GM21381 (cell line): ENCODE results near the gene MEIS3.
"Not testable (repeated sequence)": the region's sequence is repeated elsewhere in the genome, so short reads cannot be mapped to it uniquely, and the experiment has no call there.

ENCODE experiments used
- ATAC-seq: cut with Tn5 transposase; IDR thresholded peaks from one replicate; pipeline ENCODE4 v1.9.1; 2021; ENCODE audit warnings: mild to moderate bottlenecking, moderate library complexity; ENCODE audit not compliant: unreplicated experiment

MEIS3 gene

DNA sequence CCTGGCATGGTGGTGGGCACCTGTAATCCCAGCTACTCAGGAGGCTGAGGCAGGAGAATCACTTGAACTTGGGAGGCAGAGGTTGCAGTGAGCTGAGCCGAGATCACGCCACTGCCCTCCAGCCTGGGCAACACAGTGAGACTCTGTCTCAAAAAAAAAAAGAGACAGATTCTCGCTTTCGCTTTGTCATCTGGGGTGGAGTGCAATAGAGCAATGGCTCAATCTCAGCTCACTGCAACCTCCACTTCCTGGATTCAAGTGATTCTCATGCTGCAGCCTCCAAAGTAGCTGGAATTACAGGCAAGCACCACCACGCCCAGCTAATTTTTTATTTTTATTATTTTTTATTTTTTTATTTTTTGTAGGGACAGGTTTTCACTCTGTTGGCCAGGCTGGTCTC is 30.6 kb downstream of the MEIS3 start:
- ATAC-seq: not testable (repeated sequence)

DNA sequence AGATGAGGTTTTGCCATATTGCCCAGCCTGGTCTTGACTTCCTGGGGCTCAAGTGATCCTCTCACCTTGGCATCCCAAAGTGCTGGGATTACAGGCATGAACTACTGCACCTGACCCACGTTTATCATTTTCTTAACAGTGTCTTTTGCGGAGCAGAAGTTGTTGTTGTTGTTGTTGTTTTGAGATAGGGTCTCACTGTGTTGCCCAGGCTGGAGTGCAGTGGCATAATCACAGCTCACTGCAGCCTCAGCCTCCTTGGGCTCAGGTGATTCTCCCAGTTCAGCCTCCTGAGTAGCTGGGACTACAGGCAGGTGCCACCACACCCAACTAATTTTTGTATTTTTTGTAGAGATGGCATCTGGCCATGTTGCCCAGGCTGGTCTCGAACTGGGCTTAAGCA is 31.7 kb downstream of the MEIS3 start:
- ATAC-seq: not testable (repeated sequence)

DNA sequence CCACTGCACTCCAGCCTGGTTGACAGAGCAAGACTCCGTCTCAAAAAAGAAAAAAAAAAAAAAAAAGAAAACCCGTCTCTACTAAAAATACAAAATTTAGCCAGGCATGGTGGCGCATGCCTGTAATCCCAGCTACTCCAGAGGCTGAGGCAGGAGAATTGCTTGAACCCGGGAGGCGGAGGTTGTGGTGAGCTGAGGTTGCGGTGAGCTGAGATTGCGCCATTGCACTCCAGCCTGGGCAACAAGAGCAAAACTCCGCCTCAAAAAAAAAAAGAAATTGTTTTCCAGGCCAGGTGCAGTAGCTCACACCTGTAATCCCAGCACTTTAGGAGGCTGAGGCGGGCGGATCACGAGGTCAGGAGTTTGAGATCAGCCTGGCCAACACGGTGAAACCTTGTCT is 32.7 kb downstream of the MEIS3 start:
- ATAC-seq: not testable (repeated sequence)

DNA sequence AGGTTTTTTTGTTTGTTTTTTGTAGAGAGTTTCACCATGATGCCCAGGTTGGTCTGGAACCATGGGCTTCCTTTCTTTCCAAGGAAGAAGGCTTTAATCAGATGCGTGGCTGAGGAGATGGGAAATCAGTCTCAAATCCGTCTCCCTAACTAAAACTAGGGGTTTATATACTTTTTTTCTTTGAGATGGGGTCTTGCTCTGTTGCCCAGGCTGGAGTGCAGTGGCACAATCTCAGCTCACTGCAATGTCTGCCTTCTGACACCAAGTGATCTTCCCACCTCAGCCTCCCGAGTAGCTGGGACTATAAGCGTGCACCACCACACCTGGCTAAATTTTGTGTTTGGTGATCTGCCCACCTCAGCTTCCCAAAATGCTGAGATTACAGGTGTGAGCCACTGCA is 34.8 kb downstream of the MEIS3 start:
- ATAC-seq: not testable (repeated sequence)

DNA sequence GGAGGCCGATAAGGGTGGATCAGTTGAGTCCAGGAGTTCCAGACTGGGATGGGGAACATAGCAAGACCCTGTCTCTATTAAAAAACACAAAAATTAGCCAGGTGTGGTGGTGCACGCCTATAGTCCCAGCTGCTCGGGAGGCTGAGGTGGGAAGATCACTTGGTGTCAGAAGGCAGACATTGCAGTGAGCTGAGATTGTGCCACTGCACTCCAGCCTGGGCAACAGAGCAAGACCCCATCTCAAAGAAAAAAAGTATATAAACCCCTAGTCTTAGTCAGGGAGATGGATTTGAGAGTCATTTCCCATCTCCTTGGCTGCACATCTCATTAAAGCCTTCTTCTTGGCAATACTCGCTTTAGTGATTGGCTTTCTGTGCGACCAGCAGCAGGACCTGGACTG is 35.4 kb downstream of the MEIS3 start:
- not testable (repeated sequence) for ATAC-seq

DNA sequence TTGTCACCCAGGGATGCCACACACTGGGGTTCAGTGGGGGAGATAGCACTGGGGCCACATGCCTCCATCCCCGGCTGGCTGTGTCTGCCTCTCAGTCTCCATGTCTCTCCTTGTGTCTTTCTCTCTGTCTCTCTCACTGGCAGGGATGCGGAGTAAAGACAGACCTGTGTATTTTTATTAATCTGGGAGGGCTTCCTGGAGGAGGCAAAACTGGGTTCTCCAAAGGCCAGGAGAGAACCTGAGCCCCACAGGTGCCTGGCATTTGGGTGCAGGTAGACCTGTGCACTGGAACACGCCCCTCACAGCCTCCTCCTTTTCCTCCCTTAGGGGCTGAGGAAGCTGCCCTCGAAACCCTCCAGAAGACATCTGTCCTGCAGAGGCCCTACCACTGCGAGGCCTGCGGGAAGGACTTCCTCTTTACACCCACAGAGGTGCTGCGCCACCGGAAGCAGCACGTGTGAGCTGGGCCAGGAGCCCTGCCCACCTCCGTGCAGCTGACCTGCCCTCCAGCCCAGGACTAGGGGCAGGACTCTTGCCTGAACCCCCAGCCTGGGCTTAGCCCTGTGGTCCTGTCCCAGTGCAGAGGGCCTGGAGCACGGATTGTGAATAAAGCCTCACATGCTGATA is 37.6 kb downstream of the MEIS3 start:
- ATAC-seq: no peak

DNA sequence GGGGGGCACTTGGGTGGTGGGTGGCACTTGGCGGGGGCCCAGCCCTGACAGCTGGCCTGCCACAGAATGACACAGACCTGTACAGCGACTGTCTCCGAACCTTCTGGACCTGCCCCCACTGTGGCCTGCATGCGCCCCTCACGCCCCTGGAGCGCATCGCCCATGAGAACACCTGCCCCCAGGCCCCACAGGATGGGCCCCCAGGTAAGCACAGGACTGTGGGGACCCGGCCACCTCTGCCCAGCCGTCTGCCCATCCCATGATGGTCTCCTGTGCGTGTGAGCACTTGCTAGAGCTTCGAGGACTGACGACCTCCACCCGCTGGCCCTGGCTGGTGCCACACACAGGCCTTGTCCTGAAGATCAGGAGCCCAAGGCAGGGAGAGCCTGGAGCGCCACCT is 38.2 kb downstream of the MEIS3 start:
- ATAC-seq: no peak

DNA sequence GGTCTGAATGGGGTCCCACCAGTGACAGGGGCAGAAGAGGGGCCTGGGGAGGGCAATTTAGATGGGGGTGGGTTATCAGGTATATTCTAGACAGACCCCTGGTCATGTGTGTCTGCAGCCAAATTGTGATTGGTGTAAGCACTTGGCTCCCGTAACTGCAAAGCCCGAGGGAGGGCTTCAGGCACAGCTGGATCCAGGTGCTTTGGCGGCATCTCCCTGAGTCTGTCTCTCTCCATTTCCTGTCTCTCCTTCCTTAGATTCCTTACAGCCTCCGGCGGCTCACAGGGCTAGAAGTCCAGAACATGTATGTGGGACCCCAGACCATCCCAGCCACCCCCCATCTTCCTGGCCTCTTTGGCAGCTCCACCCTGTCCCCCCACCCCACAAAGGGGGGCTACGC is 38.8 kb downstream of the MEIS3 start:
- ATAC-seq: no peak

DNA sequence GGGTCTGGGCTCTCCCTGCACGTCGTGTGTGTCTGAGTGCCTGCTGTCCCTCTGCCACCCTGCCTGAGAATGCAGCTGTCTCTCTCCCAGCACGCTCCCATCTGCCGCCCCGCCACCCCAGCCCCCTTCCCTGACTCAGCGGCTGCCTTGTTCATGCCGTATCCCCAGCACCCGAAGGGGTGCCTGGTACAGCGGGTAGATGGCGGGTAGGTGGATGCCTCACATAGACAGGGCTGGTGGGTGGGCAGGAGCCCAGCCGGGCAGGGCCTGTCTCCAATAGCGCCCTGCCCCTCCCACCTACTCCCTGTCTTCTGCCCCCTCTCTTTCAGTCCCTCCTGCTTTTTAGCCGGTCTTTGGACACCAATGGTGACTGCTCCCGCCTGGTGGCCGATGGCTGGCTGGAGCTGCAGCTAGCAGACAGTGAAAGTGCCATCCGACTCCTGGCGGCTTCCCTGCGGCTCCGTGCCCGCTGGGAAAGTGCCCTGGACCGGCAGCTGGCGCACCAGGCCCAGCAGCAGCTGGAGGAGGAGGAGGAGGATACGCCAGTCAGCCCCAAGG is 39.9 kb downstream of the MEIS3 start:
- ATAC-seq: no peak

DNA sequence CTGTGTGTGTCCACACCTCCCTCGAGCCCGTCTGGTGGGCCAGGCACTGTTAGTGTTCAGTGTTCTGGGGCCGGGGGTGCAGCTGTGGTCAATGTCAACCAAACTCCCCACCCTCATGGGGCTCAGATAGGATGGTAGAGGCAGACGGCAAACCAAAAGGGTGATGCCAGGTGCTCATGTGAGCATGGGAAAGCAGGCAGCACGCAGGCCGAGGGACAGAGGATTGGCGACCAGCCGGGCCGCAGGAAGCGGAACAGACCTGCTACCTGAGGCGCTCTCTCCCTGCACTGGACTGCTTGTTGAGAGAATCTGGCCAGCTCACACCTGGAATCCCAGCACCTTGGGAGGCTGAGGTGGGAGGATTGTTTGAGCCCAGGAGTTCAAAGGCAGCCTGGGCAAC is 41.1 kb downstream of the MEIS3 start:
- no peak for ATAC-seq

DNA sequence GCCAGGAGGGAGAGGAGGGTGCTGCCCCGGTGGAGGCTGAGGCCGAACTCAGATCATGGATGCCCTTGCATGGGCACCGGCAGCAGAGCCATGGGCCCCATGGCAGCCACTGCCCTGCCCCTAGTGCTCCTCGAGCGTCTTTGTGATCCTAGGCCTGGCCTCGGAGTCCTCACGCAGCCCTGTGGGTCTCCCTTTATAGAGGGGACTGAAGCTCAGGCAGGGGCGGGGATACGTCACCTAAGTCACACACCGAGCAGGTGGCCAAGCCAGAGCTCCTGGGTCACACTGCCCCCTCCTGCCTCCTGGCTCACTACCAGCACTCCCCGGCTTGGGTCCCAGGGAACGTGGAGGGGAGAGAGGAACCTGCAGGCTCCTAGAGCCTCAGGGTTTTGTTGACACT is 41.5 kb downstream of the MEIS3 start:
- ATAC-seq: no peak

DNA sequence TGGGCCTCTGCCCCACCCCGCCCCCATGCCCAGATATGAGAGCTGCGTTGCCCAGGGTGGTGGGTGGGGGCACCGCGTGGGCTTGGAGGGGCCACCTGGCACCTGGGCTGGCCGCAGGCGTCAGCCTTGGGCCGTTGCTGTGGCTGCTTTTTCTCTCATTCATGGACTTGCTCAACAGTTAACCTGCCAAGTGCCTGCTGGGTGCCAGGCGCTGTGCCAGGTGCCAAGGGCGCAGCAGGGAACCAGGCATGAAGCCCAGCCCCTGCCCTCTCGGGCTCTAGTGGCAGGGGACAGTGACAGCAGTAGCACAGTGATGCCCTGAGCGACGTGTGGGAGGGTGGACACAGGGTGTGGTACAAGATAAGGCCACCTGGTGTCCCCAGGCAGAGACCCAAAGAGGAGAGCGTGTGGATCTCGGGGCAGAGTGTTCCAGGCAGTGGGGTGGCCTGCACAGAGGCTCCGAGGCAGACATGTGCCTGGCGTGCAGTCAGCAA is 42.1 kb downstream of the MEIS3 start:
- ATAC-seq: no peak

DNA sequence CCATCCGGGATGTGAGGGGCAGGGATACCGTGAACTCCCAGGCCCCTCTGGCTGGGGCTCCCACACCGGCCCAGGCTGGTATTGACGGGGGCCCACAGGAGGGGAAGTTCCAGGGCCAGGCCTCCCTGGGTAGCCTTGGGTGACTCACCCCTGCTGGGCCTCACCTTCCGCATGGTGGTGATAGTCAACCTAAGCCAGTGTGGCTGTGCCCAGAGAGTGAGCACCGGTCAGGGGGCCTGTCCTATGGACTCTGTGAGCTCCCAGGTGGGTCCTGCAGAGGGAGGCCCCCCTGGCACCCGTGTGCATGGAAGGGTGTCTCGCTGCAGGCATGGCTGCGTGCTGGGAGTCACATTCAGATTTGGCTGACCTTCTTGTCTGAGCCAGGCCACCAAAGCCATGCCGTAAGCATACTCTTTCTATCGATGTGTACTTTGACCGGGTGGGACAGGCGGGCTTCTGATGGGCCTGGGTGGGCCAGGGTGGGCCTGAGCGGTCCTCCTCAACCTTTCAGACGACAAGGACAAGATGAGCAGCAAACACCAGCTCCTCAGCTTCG is 42.7 kb downstream of the MEIS3 start:
- ATAC-seq: no peak

DNA sequence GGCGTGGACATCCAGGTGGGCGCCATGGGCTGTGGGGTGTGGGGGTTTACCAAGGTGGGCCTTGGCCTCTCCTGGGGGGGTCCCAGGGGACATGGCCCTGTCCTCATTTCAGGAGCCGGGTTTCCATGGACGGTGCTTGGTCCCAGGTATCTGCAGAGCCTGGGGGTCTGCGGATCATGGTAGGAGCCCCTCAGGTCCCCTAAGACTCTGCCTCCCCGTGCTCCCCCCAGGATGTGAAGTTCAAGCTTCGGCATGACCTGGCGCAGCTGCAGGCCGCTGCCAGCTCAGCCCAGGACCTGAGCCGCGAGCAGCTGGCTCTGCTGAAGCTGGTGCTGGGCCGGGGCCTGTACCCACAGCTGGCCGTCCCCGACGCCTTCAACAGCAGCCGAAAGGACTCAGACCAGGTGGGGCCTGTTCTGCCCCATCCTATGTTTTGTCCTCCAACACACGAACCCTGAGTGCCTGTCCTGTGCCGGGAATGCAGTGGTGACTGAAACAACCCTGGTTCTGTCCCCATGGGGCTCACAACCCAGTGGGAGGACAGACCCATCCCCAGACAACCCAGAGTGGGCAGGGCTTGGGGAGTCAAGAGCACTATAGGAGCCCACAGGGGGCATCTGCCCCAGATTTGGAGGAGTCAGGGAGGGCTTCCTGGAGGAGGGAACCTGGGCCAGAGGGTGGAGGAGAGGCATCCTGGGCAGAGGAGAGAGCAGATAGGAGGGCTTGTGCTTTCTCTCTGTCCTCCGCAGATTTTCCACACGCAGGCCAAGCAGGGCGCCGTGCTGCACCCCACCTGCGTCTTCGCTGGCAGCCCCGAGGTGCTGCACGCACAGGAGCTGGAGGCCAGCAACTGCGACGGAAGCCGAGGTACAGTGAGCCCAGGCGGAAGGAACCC is 43.4 kb downstream of the MEIS3 start:
- no peak for ATAC-seq

DNA sequence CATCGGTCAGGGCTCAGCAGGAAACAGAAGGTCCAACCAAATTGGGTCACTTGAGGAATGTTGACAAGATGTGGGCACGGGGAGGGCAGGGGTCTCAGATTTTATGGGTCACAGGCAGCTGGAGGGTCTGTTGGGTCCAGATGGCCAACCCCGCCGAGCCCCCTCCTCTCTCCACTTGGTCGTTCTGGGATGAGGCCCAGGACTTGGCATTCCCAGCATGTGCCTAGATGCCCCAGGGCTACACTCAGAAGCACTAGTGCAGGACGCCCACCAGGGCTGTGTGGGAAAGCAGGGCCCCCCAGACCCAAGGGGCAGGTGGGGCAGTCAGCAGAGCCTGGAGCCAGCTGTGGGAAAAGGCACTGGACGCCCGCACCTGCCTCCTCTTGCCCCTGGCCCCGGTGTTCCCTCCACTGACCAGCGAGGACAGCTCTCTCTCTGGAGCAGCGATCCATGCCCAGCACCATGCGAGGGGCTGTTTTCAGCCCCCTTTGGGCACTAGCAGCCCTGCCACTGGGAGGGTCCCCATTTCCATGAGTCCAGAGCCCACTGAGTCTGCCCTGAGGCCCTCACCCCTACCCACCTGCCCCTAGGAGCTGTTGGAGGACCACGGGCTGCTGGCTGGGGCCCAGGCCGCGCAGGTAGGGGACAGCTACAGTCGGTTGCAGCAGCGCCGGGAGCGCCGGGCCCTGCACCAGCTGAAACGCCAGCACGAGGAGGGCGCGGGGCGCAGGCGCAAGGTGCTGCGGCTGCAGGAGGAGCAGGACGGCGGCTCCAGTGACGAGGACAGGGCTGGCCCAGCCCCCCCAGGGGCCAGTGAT is 44.2 kb downstream of the MEIS3 start:
- ATAC-seq: no peak

DNA sequence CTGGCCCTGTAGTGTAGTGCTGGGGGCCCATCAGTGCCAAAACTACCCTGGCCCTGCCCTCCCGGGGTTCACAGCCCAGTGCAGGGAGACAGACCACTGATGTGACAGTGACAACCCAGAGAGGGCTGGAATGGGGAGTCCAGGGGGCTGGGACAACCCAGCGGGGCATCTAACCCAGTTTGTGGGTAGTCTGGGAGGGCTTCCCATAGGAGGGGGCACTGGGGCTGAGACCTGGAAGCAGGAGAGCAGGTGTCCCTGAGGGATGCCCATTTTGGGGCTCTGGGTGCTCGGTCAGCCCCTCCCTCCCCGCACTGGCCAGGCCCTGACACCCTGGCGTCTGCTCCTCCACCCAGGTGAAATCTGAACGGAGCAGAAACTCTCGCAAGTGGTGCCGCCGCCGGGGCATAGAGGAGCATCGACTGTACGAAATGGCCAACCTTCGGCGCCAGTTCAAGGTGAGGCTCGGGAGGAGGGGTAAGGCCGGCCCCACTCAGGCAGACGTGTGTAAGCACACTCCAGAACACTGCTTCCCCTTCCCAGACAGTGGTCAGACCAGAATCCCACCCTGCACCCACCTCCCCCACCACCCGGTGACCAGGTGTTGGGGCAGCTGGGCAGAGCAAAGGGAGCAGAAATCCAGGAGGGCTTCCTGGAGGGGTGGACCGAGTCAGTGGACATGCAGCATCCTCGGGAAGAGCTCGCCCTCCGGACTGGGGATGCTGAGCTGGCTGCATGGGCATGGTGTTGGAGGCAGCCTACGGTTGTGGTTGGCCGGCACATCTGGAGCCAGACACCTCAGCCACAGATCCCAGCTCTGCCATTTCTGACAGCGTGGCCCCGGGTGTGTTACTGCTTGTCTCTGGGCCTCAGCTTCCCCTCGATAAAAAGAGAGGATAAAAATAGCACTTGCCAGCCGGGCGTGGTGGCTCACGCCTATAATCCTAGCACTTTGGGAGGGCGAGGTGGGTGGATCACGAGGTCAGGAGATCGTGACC is 45.8 kb downstream of the MEIS3 start:
- no peak for ATAC-seq

DNA sequence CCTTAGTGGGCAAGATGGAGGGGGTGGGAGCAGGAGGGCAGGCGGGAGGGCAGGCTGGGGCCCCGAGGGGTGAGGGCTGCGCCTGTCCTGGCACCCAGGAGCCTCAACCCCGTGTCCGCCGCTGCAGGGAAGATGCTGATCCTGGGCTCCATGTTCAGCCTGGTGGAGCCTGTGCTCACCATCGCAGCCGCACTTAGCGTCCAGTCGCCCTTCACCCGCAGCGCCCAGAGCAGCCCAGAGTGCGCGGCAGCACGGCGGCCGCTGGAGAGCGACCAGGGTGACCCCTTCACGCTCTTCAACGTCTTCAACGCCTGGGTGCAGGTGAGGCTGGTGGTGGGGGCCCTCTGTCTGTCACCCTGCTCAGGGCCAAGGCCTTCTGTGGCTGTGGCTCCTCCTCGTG is 46.7 kb downstream of the MEIS3 start:
- no peak for ATAC-seq

DNA sequence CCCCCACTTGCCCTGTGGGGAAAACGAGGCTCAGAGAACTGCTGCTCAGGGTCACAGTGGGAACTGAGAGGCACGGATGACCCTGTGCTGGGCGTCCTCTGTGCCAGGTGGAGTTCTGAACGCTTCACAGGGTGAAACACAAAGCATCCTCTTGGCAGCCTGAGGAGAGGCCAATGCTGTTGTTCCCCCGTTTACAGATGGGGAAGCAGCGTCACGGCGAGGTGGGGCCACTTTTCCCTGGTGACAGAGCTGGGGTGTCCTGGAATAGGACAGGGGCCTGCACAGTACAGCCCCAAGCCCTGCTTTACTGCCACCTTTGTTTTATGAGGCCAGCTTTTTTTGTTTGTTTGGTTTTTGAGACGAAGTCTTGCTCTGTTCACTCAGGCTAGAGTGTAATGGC is 48.1 kb downstream of the MEIS3 start:
- no peak for ATAC-seq

DNA sequence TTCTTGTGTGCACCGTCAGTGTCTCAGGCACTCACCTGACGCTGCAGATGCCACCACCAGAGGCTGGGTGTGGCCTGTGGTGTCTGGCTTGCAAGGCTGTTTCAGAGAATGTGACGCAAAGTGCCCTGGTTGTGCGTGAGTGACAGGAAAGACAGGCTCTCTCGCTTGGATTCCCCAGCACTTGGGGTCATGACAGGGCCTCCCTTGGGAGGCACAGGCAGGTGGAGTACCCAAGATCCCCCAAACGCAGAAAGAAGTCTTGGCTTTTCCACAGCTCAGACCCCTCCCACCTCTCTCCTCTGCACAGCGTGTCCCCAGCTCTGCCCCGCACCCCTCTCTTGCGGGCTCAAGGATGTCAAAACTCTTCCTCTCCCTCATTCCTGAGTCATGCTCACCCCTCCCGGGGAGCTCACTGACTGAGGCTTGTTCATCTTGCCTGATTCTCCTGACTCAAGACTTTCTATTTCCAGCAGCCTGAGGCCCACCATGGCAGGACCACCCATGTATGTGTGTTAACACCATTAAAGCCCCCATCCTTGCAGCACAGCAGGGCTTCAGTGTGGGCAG is 49.2 kb downstream of the MEIS3 start:
- no peak for ATAC-seq
